ENCODE results near the gene FLOT1. TPM values are rescaled to one million over a fixed set of nuclear protein-coding genes. Genes with fewer than 3 reads are reported as not detected.

Gene FLOT1
- total and polyA plus RNA-seq, 12 donors = 162 to 599 (median 348) TPM

- Histone ChIP-seq H3K4me1 (replicated peaks in 1 of 2) (peaks cover 12 to 36% of the 10 kb centered on the region in 2 donors), H3K9me3 (replicated peaks in 1 of 3) (no peaks in the 10 kb centered on the region), H3K4me3 (peak overlapping the region in 2 of 4 donors; percentile 68 to 71), H3K27ac (peak overlapping the region in 4 of 5 donors; percentile 72 to 84 (median 80)), H3K36me3 (replicated peaks in 1 of 2) (no peaks in the 10 kb centered on the region), H3K27me3 (no peaks in the 10 kb centered on the region)
- TF ChIP-seq CTCF (IDR thresholded peaks at IDR 0.05) (no peak), POLR2A (IDR thresholded peaks at IDR 0.05) (no peak)
- intact Hi-C loops (cut with DNase I) = no loop called here
- DNase-seq = no peak
- WGBS, 4 donors = 22 to 25% (median 23%) methylated on average over 8 of the region's 8 CpGs
Observed at GRCh38 chr6:30691208-30691847, 51.2 kb downstream of the FLOT1 start.

- TF ChIP-seq CTCF (IDR thresholded peaks at IDR 0.05) = no peak
- TF ChIP-seq POLR2A (IDR thresholded peaks at IDR 0.05) = peak in 1 of 2 donors; percentile 46
- intact Hi-C loops (cut with DNase I) = no loop called here
- peak within 1 kb of the TSS; percentile 62 to 84 (median 79) for H3K27ac ChIP-seq
- H3K4me3 ChIP-seq = peak within 1 kb of the TSS; percentile 37 to 71 (median 60)
- no peaks in the 10 kb centered on the region for H3K36me3 ChIP-seq (replicated peaks in 1 of 2)
- H3K4me1 ChIP-seq (replicated peaks in 1 of 2) = peaks cover 19 to 41% of the 10 kb centered on the region in 2 donors
- peak; percentile 88 to 93 (median 91) for DNase-seq
- no peaks in the 10 kb centered on the region for H3K9me3 ChIP-seq (replicated peaks in 1 of 3)
- 0 to 1% (median 1%) methylated on average over 23 to 40 of the region's 40 CpGs for WGBS, 4 donors
- H3K27me3 ChIP-seq = no peaks in the 10 kb centered on the region
Observed at GRCh38 chr6:30690403-30691207, 51.9 kb downstream of the FLOT1 start, which contains the start of gene NRM. Gene NRM (minus strand): TSS chr6:30690984. CDS start chr6:30690974, 10 bp downstream.

- WGBS, 4 donors = 27 to 51% (median 39%) methylated on average over 3 to 4 of the region's 4 CpGs
- TF ChIP-seq POLR2A (IDR thresholded peaks at IDR 0.05) = no peak
- TF ChIP-seq CTCF (IDR thresholded peaks at IDR 0.05) = no peak
- Histone ChIP-seq H3K27ac (peak overlapping the region; percentile 62 to 84 (median 79)), H3K27me3 (no peaks in the 10 kb centered on the region), H3K9me3 (replicated peaks in 1 of 3) (no peaks in the 10 kb centered on the region), H3K36me3 (replicated peaks in 1 of 2) (no peaks in the 10 kb centered on the region), H3K4me1 (replicated peaks in 1 of 2) (peaks cover 23 to 41% of the 10 kb centered on the region in 2 donors), H3K4me3 (peak overlapping the region in 1 of 4 donors; percentile 68)
- intact Hi-C loops (cut with DNase I) = no loop called here
- no peak for DNase-seq
Observed at GRCh38 chr6:30689985-30690384, 52.5 kb downstream of the FLOT1 start.
